GM12878 (cell line): Measurements from ENCODE around the gene CTRB1. TPM values are rescaled to one million over a fixed set of nuclear protein-coding genes. Genes with fewer than 3 reads are reported as not detected.

ENCODE experiments used
- ATAC-seq: fragments of 200-7000 bp; cut with Tn5 transposase; 3 replicates; pipeline ENCODE4 v1.9.1; 2020; ENCODE audit warnings: mild to moderate bottlenecking, moderate library complexity
- BruUV-seq: library from RNA; stranded (reverse); fragments of 400-500 nt; replicated peaks from 2 replicates; lab custom pipeline; 2021; lab: Mats Ljungman, UMichigan
- CTCF ChIA-PET: fragments of 300-600 bp; sonication (Branson Sonifier 250); formaldehyde crosslinking; extraction: SDS; loops from one replicate; lab custom pipeline; 2021; ENCODE audit warnings: inconsistent platforms; lab: Yijun Ruan, JAX
- POLR2A ChIA-PET: fragments of 350-600 bp; formaldehyde crosslinking; extraction: SDS; loops from one replicate; lab custom pipeline; 2021; ENCODE audit warnings: inconsistent platforms; lab: Charles Lee
- RAD21 ChIA-PET: fragments of 300-600 bp; sonication (Branson Sonifier 250); formaldehyde crosslinking; loops from one replicate; lab custom pipeline; 2023; ENCODE audit warnings: antibody characterized with exemption; ENCODE audit not compliant: unreplicated experiment; lab: Charles Lee
- SMC1A ChIA-PET: fragments of 300-600 bp; sonication (Branson Sonifier 250); formaldehyde crosslinking; loops from one replicate; lab custom pipeline; 2023; ENCODE audit not compliant: unreplicated experiment, uncharacterized antibody; lab: Charles Lee
- DNase-seq: peaks from one replicate; pipeline ENCODE4 v3.0.0-alpha.2; 2011; ENCODE audit warnings: low read depth, low spot score
- FAIRE-seq: peaks from 3 replicates; lab custom pipeline; 2011; peaks lifted over from hg19 to GRCh38; lab: Jason Lieb, UNC
- H2AFZ ChIP-seq: 2 replicates; pipeline ENCODE4 v1.6.0; 2011; ENCODE audit warnings: low read depth, low read length, control low read depth; ENCODE audit not compliant: control insufficient read depth
- H3K27ac ChIP-seq: 2 replicates; pipeline ENCODE4 v1.5.1; 2011; ENCODE audit warnings: control low read depth; ENCODE audit not compliant: control insufficient read depth, insufficient read depth
- H3K27me3 ChIP-seq, 2 experiments: replicated peaks in 1 of 2; 2 replicates each; pipeline versions ENCODE4 v1.6.0 to v1.6.1; 2011; ENCODE audit warnings: low read length in 1 of 2; ENCODE audit not compliant: control insufficient read depth in 2 of 2, insufficient read depth in 2 of 2
- H3K36me3 ChIP-seq, 2 experiments: 2 replicates each; pipeline ENCODE4 v1.5.1; 2011; ENCODE audit warnings: low read length in 1 of 2; ENCODE audit not compliant: control insufficient read depth in 2 of 2, insufficient read depth in 2 of 2
- H3K4me1 ChIP-seq: 2 replicates; pipeline ENCODE4 v1.6.1; 2011; ENCODE audit warnings: mild to moderate bottlenecking, low read length, moderate library complexity, mixed read lengths; ENCODE audit not compliant: control insufficient read depth, insufficient read depth
- H3K4me2 ChIP-seq: 2 replicates; pipeline ENCODE4 v1.6.0; 2011; ENCODE audit warnings: control low read depth; ENCODE audit not compliant: control insufficient read depth, insufficient read depth
- H3K4me3 ChIP-seq: fragments of 200-600 bp; sonication (generic); 2 replicates; pipeline ENCODE4 v1.5.1; 2016
- H3K79me2 ChIP-seq: 2 replicates; pipeline ENCODE4 v1.6.0; 2011; ENCODE audit warnings: low read length; ENCODE audit not compliant: control insufficient read depth, insufficient read depth
- H3K9ac ChIP-seq: 2 replicates; pipeline ENCODE4 v1.8.0; 2011; ENCODE audit warnings: low read length, control low read depth, mixed read lengths; ENCODE audit not compliant: control insufficient read depth, insufficient read depth
- H3K9me3 ChIP-seq: replicated peaks from 3 replicates; pipeline ENCODE4 v1.5.1; 2011; ENCODE audit warnings: mild to moderate bottlenecking, low read length; ENCODE audit not compliant: control insufficient read depth, insufficient read depth
- H4K20me1 ChIP-seq: 2 replicates; pipeline ENCODE4 v1.6.0; 2011; ENCODE audit not compliant: control insufficient read depth, insufficient read depth
- ASH2L ChIP-seq: fragments of 300-600, 200-600 bp; sonication (generic); IDR thresholded peaks from 2 replicates; pipeline ENCODE4 v1.6.1; 2017; ENCODE audit warnings: low read depth, mild to moderate bottlenecking, borderline replicate concordance
- CBX5 ChIP-seq: sonication (generic); IDR thresholded peaks from 2 replicates; pipeline ENCODE4 v1.6.1; 2016; ENCODE audit warnings: low read depth, moderate library complexity, mild to moderate bottlenecking, inconsistent platforms
- CEBPB ChIP-seq, 2 experiments: fragments of 150-350 bp in 1 of 2; IDR thresholded peaks; 2 replicates each; pipeline ENCODE4 v1.6.1; 2012 to 2014; ENCODE audit warnings: low read depth in 2 of 2, low read length in 2 of 2, borderline replicate concordance in 1 of 2, inconsistent platforms in 1 of 2
- CREM ChIP-seq: IDR thresholded peaks from 2 replicates; pipeline ENCODE4 v1.6.1; 2014; ENCODE audit warnings: antibody characterized with exemption, low read depth
- CTCF ChIP-seq, 3 experiments: IDR thresholded peaks in 2 of 3; conservative IDR thresholded peaks in 1 of 3; 2 replicates each; pipeline ENCODE4 v1.5.1; 2011; ENCODE audit warnings: low read depth in 3 of 3, low read length in 3 of 3, mild to moderate bottlenecking in 3 of 3, control low read depth in 2 of 3, moderate library complexity in 2 of 3, inconsistent platforms in 1 of 3, mixed read lengths in 1 of 3; ENCODE audit not compliant: control insufficient read depth in 2 of 3, insufficient read depth in 1 of 3; ENCODE audit errors: extremely low read depth in 1 of 3
- FOXK2 ChIP-seq: fragments of 450-650 bp; IDR thresholded peaks from 2 replicates; pipeline ENCODE4 v1.6.1; 2017; ENCODE audit warnings: mild to moderate bottlenecking, moderate library complexity
- GATAD2B ChIP-seq: fragments of 450-650 bp; conservative IDR thresholded peaks from 2 replicates; pipeline ENCODE4 v1.6.1; 2017; ENCODE audit warnings: low read depth, mild to moderate bottlenecking, moderate library complexity
- HDAC2 ChIP-seq: fragments of 200-600 bp; sonication (generic); IDR thresholded peaks from 2 replicates; pipeline ENCODE4 v1.6.1; 2017
- IKZF2 ChIP-seq, 2 experiments: fragments of 450-650 bp; IDR thresholded peaks; 2 replicates each; pipeline ENCODE4 v1.6.1; 2017; ENCODE audit warnings: mild to moderate bottlenecking in 2 of 2, moderate library complexity in 2 of 2
- JUND ChIP-seq: IDR thresholded peaks from 2 replicates; pipeline ENCODE4 v1.6.1; 2012; ENCODE audit warnings: low read depth, mild to moderate bottlenecking, low read length, improper control_type of control experiment, moderate library complexity
- MTA3 ChIP-seq: IDR thresholded peaks from 2 replicates; pipeline ENCODE4 v1.6.1; 2012; ENCODE audit warnings: low read length, inconsistent platforms, borderline replicate concordance
- NRF1 ChIP-seq: conservative IDR thresholded peaks from 2 replicates; pipeline ENCODE4 v1.6.1; 2011; ENCODE audit warnings: mild to moderate bottlenecking, low read depth, low read length, improper control_type of control experiment
- POU2F2 ChIP-seq: IDR thresholded peaks from 3 replicates; pipeline ENCODE4 v1.6.1; 2011; ENCODE audit warnings: low read depth, mild to moderate bottlenecking, low read length, borderline replicate concordance
- RCOR1 ChIP-seq: conservative IDR thresholded peaks from 2 replicates; pipeline ENCODE4 v1.6.1; 2012; ENCODE audit warnings: low read depth, low read length, improper control_type of control experiment
- RFX5 ChIP-seq: IDR thresholded peaks from 2 replicates; pipeline ENCODE4 v1.6.1; 2011; ENCODE audit warnings: low read depth, low read length, improper control_type of control experiment
- TCF3 ChIP-seq: IDR thresholded peaks from 2 replicates; pipeline ENCODE4 v1.6.1; 2012; ENCODE audit warnings: low read depth, mild to moderate bottlenecking, low read length, borderline replicate concordance; ENCODE audit not compliant: insufficient read depth
- ZSCAN29 ChIP-seq: fragments of 450-650 bp; IDR thresholded peaks from 2 replicates; pipeline ENCODE4 v1.6.1; 2017; ENCODE audit warnings: mild to moderate bottlenecking, moderate library complexity
- WGBS: methylation state at CpG from one replicate; pipeline ENCODE4 v1.1.6; 2016; ENCODE audit warnings: low lambda C conversion rate; ENCODE audit not compliant: insufficient replicate concordance, insufficient coverage; ENCODE audit errors: missing lambda C conversion rate; 5-methylcytosine and 5-hydroxymethylcytosine counted together
- in situ Hi-C: fragments of 300-500 bp; cut with MboI; formaldehyde crosslinking; loops from 9 replicates; pipeline ENCODE4 v1.14.3; 2018; ENCODE audit warnings: mixed read lengths
- intact Hi-C: fragments of 100-400 bp; cut with micrococcal nuclease; formaldehyde crosslinking; loops from one replicate; pipeline ENCODE4 v1.14.2; 2022; ENCODE audit not compliant: unreplicated experiment
- polyA plus RNA-seq, 11 experiments: library from polyadenylated mRNA; depleted of rRNA in 4 of 11; unstranded in 6 of 11; stranded (reverse) in 5 of 11; fragments of >200 nt; fragmentation: Nextera tagmentation in 4 of 11; fragmentation: Illumina TruSeq in 1 of 11; extraction: Ambion mirVana in 4 of 11; extraction: Trizol in 1 of 11; gene quantifications; 1 replicate in 1 of 11; 2 replicates in 10 of 11; pipeline versions ENCODE4 v1.2.1 to v1.2.3, GENCODE V29; 2011 to 2016; ENCODE audit warnings: inconsistent platforms in 2 of 11, missing spikeins in 2 of 11, low read depth in 1 of 11
- total RNA-seq, 4 experiments: library from RNA; depleted of rRNA in 3 of 4; stranded (reverse); fragments of >200 nt in 3 of 4; fragmentation: Illumina TruSeq in 1 of 4; extraction: Trizol in 1 of 4; gene quantifications; 2 replicates each; pipeline versions ENCODE4 v1.2.1 to v1.2.3, GENCODE V29; 2013 to 2021
- TF ChIP-seq, protein P1 (sequence below): fragments of 450-650 bp; IDR thresholded peaks from 2 replicates; pipeline ENCODE4 v1.6.1; 2017; ENCODE audit warnings: mild to moderate bottlenecking
- TF ChIP-seq, protein P2 (sequence below): IDR thresholded peaks from 2 replicates; pipeline ENCODE4 v1.6.1; 2011; ENCODE audit warnings: low read depth, mild to moderate bottlenecking, low read length, moderate library complexity, borderline replicate concordance; ENCODE audit errors: extremely low read depth

Gene CTRB1
- total and polyA plus RNA-seq, 10 of the 15 experiments (the other 5 are each of a cell fraction or from before 2014, with no cell fraction given): 0.28 to 4.4 TPM; not detected in 8

DNA sequence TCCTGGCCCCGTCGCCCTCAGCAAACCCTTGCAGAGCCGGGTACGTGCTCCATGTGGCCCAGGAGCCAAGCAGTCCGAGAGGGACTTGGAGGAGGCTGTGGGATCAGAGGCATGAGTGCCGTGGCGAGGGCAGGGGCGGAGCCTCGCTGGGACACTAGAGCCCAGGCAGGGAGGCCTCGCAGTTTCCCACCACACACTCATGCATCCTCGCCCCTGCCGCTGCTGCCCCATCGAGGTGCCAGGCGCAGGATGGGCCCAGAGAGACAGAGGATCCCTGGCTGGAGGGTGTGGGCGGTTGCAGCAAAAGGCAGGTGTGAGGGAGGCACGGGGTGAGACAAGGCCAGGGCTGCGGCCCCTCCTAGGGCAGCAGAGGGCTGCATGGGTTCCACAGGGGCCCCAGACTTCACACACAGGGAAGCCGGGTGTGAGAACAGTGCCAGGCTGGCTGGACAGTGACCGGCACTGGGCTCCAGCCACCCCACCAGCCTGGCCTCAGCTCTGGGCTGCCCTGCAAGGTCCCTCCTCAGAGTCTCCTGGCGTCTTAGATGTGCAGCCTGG lies 25.0 kb downstream of the CTRB1 start:
- ChIA-PET RAD21 (interaction anchor here (2.5 kb wide), 1 partner anchor 135 kb away, joined by 13 read pairs; no protein-coding TSS in a partner anchor), POLR2A (interaction anchor here (1.1 kb wide), 1 partner anchor 545 kb away, joined by 3 read pairs; no protein-coding TSS in a partner anchor), CTCF (interaction anchor here (1.2 kb wide), 1 partner anchor 142 kb away, joined by 4 read pairs; no protein-coding TSS in a partner anchor), SMC1A (interaction anchor here (1.0 to 2.4 kb wide), 2 partner anchors 42 to 142 kb away, joined by 3 to 9 read pairs; no protein-coding TSS in a partner anchor)
- peaks cover 0 to 1% of the 10 kb centered on the region in 2 experiments; a peak in 1 of 4 replicates for H3K36me3 ChIP-seq
- FAIRE-seq (no peak), DNase-seq (no peak), ATAC-seq (no peak)
- H3K4me1 ChIP-seq: peaks cover 19% of the 10 kb centered on the region
- H3K9ac ChIP-seq: no peak overlapping the region
- BruUV-seq: no TSS peak
- intact Hi-C loops (no loop called here), in situ Hi-C loops (no loop called here)
- no peak overlapping the region for H3K4me3 ChIP-seq
- H3K27me3 ChIP-seq: no peaks in the 10 kb centered on the region
- H3K4me2 ChIP-seq: no peak overlapping the region
- 73% methylated on average over 20 of the region's 20 CpGs for WGBS
- H3K27ac ChIP-seq: no peak overlapping the region
- TF ChIP-seq ZSCAN29: no peak
- TF ChIP-seq, protein P1, sequence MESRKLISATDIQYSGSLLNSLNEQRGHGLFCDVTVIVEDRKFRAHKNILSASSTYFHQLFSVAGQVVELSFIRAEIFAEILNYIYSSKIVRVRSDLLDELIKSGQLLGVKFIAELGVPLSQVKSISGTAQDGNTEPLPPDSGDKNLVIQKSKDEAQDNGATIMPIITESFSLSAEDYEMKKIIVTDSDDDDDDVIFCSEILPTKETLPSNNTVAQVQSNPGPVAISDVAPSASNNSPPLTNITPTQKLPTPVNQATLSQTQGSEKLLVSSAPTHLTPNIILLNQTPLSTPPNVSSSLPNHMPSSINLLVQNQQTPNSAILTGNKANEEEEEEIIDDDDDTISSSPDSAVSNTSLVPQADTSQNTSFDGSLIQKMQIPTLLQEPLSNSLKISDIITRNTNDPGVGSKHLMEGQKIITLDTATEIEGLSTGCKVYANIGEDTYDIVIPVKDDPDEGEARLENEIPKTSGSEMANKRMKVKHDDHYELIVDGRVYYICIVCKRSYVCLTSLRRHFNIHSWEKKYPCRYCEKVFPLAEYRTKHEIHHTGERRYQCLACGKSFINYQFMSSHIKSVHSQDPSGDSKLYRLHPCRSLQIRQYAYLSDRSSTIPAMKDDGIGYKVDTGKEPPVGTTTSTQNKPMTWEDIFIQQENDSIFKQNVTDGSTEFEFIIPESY: no peak
- no peak for TF ChIP-seq POU2F2
- no peak for TF ChIP-seq CBX5
- TF ChIP-seq, protein P2, sequence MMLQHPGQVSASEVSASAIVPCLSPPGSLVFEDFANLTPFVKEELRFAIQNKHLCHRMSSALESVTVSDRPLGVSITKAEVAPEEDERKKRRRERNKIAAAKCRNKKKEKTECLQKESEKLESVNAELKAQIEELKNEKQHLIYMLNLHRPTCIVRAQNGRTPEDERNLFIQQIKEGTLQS: no peak
- no peak for TF ChIP-seq GATAD2B
- TF ChIP-seq JUND: no peak
- no peak for TF ChIP-seq CREM
- no peak for TF ChIP-seq HDAC2
- TF ChIP-seq CEBPB (IDR thresholded peaks at IDR 0.05; ENCODE audit: borderline replicate concordance in 1 of 2, low read depth in 2 of 2, low read length in 2 of 2): no peak
- no peak for TF ChIP-seq FOXK2
- no peak for TF ChIP-seq NRF1
- no peak for TF ChIP-seq ASH2L
- no peak for TF ChIP-seq IKZF2 (IDR thresholded peaks at IDR 0.05)
- TF ChIP-seq MTA3: no peak
- TF ChIP-seq CTCF (IDR thresholded peaks at IDR 0.05 in 2 of 3, conservative IDR thresholded peaks at IDR 0.05 in 1 of 3; ENCODE audit: control insufficient read depth in 2 of 3, extremely low read depth in 1 of 3, insufficient read depth in 1 of 3, low read depth in 3 of 3, low read length in 3 of 3): no peak
- TF ChIP-seq RFX5: no peak
- TF ChIP-seq RCOR1: no peak
- no peak for TF ChIP-seq TCF3
- no peaks in the 10 kb centered on the region for H3K9me3 ChIP-seq
- no peaks in the 10 kb centered on the region for H3K79me2 ChIP-seq
- no peak overlapping the region for H2AFZ ChIP-seq
- H4K20me1 ChIP-seq: peaks cover 6% of the 10 kb centered on the region; the same call in 1 of the 2 replicates
